Peyer's patch (tissue), 4 donors: ENCODE data around the gene AMIGO1.

Experiments used
- POLR2A ChIP-seq, 2 donors: fragments of 450-650 bp; IDR thresholded peaks; one replicate each; pipeline ENCODE4 v1.5.1; 2017; ENCODE audit warnings: antibody characterized with exemption in 2 of 2, mild to moderate bottlenecking in 2 of 2, moderate library complexity in 2 of 2
- TF ChIP-seq, protein P1 (sequence below), 6 experiments: fragments of 450-650 bp in 4 of 6; fragments of 200-600 bp in 2 of 6; sonication (generic) in 1 of 6; IDR thresholded peaks; one replicate each; pipeline ENCODE4 v1.5.1; 2017 to 2019; ENCODE audit warnings: antibody characterized with exemption in 6 of 6, mild to moderate bottlenecking in 3 of 6, moderate library complexity in 1 of 6

DNA sequence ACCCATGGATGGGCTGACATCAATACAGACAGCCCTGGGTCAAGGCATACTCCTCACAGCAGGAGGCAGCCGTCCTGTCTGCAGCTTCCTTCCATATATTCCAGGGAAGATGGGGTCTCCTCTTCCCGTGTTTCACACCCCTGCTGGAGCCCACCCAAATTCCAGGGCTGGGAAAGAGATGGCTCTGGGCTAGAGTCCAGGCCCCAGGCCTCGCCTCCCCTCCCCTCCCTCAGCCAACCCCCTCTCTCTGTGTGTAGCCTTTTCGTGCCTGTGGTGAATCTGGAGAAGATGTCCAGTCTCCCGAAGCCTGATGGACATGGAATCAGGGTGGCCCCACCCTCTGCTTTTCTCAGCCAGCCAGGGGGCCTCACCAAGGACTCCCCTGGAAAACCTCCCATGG lies 22.3 kb downstream of the AMIGO1 start:
- TF ChIP-seq, protein P1, sequence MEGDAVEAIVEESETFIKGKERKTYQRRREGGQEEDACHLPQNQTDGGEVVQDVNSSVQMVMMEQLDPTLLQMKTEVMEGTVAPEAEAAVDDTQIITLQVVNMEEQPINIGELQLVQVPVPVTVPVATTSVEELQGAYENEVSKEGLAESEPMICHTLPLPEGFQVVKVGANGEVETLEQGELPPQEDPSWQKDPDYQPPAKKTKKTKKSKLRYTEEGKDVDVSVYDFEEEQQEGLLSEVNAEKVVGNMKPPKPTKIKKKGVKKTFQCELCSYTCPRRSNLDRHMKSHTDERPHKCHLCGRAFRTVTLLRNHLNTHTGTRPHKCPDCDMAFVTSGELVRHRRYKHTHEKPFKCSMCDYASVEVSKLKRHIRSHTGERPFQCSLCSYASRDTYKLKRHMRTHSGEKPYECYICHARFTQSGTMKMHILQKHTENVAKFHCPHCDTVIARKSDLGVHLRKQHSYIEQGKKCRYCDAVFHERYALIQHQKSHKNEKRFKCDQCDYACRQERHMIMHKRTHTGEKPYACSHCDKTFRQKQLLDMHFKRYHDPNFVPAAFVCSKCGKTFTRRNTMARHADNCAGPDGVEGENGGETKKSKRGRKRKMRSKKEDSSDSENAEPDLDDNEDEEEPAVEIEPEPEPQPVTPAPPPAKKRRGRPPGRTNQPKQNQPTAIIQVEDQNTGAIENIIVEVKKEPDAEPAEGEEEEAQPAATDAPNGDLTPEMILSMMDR (IDR thresholded peaks at IDR 0.05): no peak
- TF ChIP-seq POLR2A (IDR thresholded peaks at IDR 0.05): no peak
